Measurements from ENCODE around the gene AGPAT3.

AGPAT3 gene

GRCh38 chr21:44003307-44003966 lies 138.4 kb downstream of the AGPAT3 start:
- DNase-seq: no peak

- no peak for DNase-seq
These were observed 140.0 kb downstream of the AGPAT3 start for GRCh38 chr21:44005071-44005470.

- no peak for DNase-seq
These were observed 140.6 kb downstream of the AGPAT3 start for GRCh38 chr21:44005593-44005992.

- DNase-seq: no peak
These were observed 141.1 kb downstream of the AGPAT3 start for GRCh38 chr21:44006017-44006619.

GRCh38 chr21:44006656-44007055 lies 141.6 kb downstream of the AGPAT3 start:
- no peak for DNase-seq

- DNase-seq: no peak
These were observed 145.4 kb downstream of the AGPAT3 start for GRCh38 chr21:44010429-44010828.

GRCh38 chr21:44011123-44011522 lies 146.1 kb downstream of the AGPAT3 start:
- DNase-seq: no peak

GRCh38 chr21:44011579-44012473 lies 146.8 kb downstream of the AGPAT3 start, which contains the start of gene TRAPPC10:
TRAPPC10 (plus strand) TSS chr21:44012309; CDS start chr21:44012494, 185 bp downstream.
- DNase-seq: peak; percentile 62 to 90 (median 67)

- DNase-seq: peak; percentile 66 to 88 (median 70)
These were observed 147.7 kb downstream of the AGPAT3 start for GRCh38 chr21:44012474-44013379.

GRCh38 chr21:44013380-44014088 lies 148.5 kb downstream of the AGPAT3 start:
- peak in 4 of 5 donors; percentile 21 to 52 (median 30) for DNase-seq

GRCh38 chr21:44017601-44018000 lies 152.6 kb downstream of the AGPAT3 start:
- no peak for DNase-seq

GRCh38 chr21:44018127-44018526 lies 153.1 kb downstream of the AGPAT3 start:
- no peak for DNase-seq

- DNase-seq: no peak
These were observed 154.0 kb downstream of the AGPAT3 start for GRCh38 chr21:44018813-44019567.

- no peak for DNase-seq
These were observed 154.5 kb downstream of the AGPAT3 start for GRCh38 chr21:44019568-44019958.

- no peak for DNase-seq
These were observed 155.5 kb downstream of the AGPAT3 start for GRCh38 chr21:44020551-44020950.

- DNase-seq: no peak
These were observed 156.0 kb downstream of the AGPAT3 start for GRCh38 chr21:44021064-44021463.

GRCh38 chr21:44024257-44024656 lies 159.2 kb downstream of the AGPAT3 start:
- DNase-seq: no peak

GRCh38 chr21:44024887-44025353 lies 159.9 kb downstream of the AGPAT3 start:
- DNase-seq: no peak

GRCh38 chr21:44027607-44028286 lies 162.7 kb downstream of the AGPAT3 start:
- DNase-seq: no peak

- no peak for DNase-seq
These were observed 163.2 kb downstream of the AGPAT3 start for GRCh38 chr21:44028287-44028659.
